22Rv1 (cell line): ENCODE measurements around the gene C4orf36.

Source experiments
- CTCF ChIP-seq: fragments of 450-650 bp; IDR thresholded peaks from 2 replicates; pipeline ENCODE4 v1.5.1; 2017; ENCODE audit warnings: mild to moderate bottlenecking
- ZFX ChIP-seq: fragments of 450-650 bp; IDR thresholded peaks from 2 replicates; pipeline ENCODE4 v1.6.1; 2017; ENCODE audit warnings: antibody characterized with exemption, borderline replicate concordance

- TF ChIP-seq CTCF = no peak
- no peak for TF ChIP-seq ZFX
Measured at GRCh38 chr4:86876894-86877685, 15.1 kb downstream of the C4orf36 start.
